Activated CD8-positive, alpha-beta memory T cell treated with anti-CD3 and anti-CD28 coated beads for 24 hours (primary cell): ENCODE results near the gene PLAC1.

Experiments
- DNase-seq: peaks from one replicate; pipeline ENCODE4 v3.0.0-alpha.2; 2020

The PLAC1 gene

DNA sequence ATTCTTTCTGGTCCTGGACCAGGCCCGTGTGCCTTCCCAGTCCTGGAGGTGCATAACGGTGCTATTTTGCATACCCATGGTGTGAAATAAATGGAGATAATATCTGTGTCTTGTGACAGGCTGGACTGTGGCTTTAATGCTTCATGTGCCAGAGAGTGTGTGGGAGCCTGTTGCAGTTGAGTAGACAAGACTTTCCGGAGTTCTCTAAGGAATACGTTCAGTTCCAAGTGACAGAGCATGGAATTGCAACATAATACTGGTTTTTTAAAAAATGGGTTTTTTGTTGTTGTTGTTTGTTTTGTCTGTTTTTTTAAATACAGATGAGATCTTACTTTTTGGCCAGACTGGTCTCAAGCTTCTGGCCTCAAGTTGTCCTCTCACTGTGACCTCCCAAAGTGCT is 124.3 kb downstream of the PLAC1 start:
- no peak for DNase-seq

DNA sequence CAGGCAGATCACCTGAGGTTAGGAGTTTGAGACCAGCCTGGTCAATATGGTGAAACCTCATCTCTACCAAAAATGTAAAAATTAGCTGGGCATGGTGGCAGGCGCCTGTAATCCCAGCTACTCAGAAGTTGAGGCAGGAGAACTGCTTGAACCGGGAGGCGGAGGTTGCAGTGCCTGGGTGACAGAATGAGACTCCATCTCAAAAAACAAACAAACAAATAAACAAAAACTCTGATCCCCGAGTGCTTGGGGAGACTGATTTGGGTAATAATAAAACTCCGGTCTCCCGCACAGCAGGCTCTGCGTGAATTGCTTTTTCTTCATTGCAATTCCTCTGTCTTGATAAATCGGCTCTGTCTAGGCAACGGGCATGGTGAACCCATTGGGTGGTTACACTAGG is 124.9 kb downstream of the PLAC1 start:
- DNase-seq: no peak

DNA sequence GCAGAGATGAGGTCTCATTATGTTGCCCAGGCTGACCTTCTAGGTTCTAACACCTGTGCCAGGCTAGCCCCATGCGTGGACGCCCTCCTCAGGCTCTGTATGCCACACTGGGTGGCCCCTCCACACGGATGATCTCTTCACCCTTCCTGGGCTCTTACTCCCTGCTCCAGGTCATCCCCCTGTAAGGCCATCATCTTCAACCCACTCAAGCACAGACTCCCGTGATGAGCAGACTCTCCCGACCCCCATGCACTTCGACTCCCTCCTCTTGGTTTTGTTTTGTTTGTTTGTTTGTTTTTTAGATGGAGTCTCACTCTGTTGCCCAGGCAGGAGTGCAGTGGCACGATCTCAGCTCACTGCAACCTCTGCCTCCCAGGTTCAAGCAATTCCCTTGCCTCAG is 127.4 kb downstream of the PLAC1 start:
- no peak for DNase-seq

DNA sequence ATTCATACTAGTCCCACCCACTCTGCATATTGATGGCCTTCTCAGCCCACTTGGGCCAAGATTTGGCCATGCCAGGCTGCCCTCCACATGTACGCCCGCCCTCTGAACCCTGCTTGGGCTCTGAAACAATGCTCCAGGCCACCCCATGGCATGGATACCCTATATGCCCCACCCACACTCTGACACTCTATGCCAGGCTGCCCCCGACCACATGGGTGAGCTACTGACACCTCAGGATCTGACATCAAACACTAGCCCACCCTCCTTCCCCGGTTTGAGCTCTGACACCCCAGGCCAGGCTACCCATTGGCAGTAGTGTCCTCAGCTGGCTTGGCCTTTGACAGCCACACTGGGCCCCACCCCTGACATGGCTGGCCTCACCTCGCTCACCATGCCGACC is 128.8 kb downstream of the PLAC1 start:
- no peak for DNase-seq

DNA sequence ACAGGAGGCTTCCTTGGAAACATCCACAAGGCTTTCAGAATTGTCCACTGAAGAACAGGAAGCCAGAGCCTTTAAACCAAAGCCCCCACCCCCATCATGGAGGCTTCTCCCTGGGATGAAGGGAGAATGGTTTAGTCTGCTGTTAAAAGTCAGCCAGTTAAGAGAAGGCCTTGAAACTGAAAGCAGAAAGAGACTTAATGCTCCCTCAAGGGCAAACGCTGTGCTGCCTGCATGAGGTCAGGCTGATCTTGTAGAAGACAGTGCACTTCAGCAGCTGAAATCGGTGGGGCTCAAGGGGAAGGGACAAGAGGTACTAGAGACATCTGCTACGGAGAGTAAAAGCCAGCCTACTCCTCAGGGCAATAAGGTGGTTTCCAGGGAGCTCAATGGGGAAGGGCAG is 129.3 kb downstream of the PLAC1 start:
- DNase-seq: no peak

DNA sequence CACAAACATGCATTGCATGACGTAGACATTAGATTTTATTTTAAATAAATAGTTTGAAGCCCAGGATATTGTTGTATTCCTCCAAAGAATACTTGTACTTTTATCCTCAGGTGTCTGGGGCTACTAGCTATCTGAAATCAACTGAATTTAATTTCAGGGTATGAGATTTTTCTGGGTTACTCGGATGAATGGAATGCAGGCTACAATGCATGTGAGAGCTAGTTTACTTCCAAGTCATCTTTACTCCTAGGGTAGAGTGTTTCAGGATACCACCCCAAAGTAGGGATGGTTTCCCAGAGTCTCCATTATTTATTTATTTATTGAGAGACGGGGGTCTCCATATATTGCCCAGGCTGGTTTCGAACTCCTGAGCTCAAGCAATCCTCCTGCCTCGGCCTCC is 131.9 kb downstream of the PLAC1 start:
- DNase-seq: no peak

DNA sequence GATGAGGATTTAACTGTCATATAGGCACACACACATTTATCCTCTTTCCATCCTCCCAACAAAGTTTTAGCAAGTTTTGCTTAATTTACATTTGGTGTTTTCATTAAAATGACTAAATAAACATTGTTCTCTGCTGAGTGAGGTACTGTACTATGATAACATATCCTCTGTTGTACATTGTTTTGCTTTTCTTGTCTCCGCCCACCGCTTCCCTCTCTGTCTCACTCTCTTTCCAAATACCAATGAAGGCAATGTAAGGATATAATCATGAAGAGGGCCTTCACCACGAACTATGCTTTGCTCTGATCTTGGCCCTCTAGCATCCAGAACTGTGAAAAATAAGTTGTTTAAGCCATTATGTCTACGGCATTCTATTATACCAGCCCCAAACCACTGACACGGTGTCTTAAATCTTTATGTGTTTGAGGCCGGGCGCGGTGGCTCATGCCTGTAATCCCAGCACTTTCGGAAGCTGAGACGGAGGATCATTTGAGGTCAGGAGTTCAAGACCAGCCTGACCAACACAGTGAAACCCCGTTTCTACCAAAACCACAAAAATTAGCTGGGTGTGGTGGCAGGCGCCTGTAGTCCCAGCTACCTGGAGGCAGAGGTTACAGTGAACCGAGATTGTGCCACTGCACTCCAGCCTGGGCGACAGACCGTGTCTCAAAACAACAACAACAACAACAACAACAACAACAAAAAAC is 133.0 kb downstream of the PLAC1 start:
- DNase-seq: no peak

DNA sequence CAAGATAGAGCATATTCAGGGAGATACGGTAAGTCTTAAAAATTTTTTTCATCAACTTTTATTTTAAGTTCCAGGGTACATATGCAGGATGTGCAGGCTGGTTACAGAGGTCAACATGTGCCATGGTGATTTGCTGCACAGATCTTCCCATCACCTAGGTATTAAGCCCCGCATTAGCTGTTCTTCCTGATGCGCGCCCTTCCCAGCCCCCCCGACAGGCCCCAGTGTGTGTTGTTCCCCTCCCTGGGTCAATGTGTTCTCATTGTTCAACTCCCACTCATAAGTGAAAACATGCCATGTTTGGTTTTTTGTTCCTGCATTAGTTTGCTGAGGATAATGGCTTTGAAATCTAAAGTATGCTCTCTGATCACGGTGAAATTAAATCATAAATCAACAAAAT is 134.1 kb downstream of the PLAC1 start:
- DNase-seq: no peak

DNA sequence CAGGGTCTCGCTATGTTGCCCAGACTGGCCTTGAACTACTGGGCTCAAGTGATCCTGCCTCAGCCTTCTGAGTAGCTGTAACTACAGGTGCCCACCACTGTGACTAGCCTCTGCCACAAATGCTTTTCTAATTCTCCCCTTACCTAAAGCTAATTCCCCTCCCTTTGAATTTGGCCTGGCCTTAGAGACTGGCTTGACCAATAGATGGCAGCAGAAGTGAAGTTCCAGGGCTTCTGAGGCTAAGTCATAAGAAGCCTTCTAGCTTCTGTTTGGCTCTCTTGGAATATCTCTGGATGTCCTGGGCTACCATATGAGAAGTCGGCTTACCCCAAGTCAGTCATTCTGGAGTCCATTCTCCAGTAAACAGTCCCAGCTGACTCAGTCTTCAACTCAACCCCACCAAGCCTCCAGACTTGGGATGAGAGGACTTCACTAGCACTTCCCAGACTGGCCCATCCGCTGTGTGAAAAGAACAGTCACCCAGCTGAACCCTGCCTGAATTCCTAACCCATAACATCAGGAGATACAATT is 137.3 kb downstream of the PLAC1 start:
- no peak for DNase-seq
